ENCODE data around the gene PYGO1.

PYGO1 gene

DNA sequence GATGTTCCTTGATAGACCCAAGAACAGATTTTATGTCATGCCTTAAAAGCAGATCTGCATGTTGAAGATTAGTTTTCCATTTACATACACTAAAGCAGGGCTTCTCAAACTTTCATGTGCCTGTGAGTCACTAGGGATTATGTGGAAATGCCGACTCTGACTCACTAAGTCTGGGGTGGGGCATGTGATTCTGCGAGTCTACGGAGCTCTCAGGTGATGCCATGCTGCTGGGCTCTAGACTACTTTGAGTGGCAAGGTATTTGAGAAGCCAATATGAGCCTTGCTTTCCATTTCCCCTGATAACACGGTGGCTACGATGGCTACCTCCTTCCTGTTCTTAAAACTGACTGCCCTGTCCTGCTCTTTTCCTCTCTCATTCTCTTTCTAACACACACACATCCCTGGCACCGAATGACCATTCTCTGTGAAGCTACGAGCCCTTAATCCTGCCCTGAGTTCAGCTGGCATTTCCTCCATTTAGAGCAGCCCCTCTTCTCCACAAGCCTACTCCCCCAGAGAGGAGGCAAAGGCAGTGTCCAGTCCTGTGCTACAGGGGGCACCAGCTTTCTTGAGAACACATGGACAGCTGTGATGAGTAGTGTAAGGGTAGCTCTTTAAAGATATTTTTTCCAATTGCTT, 39.7 kb upstream of the PYGO1 start:
- peak overlapping the region; percentile 6; the same call in 1 of the 2 replicates for H3K4me3 ChIP-seq (ENCODE audit: low read length)
- peak; percentile 78 for DNase-seq (ENCODE audit: low read depth)

DNA sequence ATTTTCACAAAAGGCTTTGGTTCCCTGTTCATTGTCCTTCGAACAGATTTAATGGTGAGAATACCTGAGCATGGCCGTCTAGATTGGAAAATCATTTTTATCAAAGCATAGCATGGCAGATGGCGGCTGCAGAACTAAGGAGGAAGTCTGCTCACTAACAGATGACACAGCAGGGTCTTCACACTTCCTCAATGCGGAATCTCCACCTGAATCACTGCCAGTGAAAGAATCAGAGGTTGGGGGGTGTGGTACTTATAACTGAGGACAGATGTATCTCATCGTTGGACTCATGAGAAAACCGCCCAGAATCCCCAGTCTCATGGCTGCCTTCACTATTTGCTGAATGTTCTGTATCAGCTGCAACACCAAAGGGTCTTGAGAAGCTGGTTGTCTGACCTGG, 31.6 kb upstream of the PYGO1 start:
- no peak overlapping the region for H3K4me3 ChIP-seq (ENCODE audit: low read length)
- TF ChIP-seq, protein P1, sequence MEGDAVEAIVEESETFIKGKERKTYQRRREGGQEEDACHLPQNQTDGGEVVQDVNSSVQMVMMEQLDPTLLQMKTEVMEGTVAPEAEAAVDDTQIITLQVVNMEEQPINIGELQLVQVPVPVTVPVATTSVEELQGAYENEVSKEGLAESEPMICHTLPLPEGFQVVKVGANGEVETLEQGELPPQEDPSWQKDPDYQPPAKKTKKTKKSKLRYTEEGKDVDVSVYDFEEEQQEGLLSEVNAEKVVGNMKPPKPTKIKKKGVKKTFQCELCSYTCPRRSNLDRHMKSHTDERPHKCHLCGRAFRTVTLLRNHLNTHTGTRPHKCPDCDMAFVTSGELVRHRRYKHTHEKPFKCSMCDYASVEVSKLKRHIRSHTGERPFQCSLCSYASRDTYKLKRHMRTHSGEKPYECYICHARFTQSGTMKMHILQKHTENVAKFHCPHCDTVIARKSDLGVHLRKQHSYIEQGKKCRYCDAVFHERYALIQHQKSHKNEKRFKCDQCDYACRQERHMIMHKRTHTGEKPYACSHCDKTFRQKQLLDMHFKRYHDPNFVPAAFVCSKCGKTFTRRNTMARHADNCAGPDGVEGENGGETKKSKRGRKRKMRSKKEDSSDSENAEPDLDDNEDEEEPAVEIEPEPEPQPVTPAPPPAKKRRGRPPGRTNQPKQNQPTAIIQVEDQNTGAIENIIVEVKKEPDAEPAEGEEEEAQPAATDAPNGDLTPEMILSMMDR (conservative IDR thresholded peaks at IDR 0.05; ENCODE audit: low read length), result no peak
- DNase-seq (ENCODE audit: low read depth), result no peak

More for the DNA sequence above, 39.7 kb upstream of the PYGO1 start:
- TF ChIP-seq, protein P1 (conservative IDR thresholded peaks at IDR 0.05; ENCODE audit: low read length), result peak; percentile 11; the same call in 1 of the 2 replicates

DNA sequence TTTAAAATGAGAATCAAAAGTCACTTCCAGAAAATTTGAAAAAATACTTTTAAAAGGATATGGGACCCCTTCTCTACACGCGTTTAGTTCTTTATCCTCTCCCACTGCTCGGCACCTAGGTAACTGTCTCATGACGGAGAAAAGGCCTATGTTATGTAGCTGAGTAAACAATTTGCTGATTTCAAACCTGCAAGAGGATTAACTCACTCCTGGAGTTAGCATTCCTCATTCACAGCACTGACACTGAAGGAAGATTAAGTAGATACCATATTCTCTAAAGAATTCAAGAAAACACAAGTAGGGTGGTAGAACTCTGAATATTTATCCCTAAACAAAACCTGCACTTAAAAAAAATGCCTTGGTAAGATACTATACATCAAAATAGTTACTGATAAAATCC, 30.2 kb upstream of the PYGO1 start:
- DNase-seq (ENCODE audit: low read depth), result no peak
- no peak overlapping the region for H3K4me3 ChIP-seq (ENCODE audit: low read length)
- TF ChIP-seq, protein P1 (conservative IDR thresholded peaks at IDR 0.05; ENCODE audit: low read length), result no peak

DNA sequence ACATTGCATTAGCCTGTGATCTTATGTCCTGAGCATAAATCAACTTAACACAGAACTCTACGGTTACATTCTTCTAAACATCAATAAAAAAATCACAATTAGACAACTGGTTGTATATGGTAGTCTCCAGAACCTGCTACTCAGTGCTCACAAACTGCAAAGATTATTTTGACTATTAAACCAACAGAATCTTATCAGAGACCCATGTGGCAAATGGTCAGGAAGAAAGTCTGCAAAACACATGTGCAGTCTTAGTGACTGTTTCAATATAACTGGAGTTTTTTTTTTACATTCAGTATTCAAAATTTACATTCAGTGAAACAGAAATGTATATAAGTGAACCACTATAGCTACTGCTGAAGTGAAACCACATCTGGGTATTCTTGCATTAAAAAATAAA, 27.3 kb upstream of the PYGO1 start:
- DNase-seq (ENCODE audit: low read depth), result no peak
- TF ChIP-seq, protein P1 (conservative IDR thresholded peaks at IDR 0.05; ENCODE audit: low read length), result no peak
- H3K4me3 ChIP-seq (ENCODE audit: low read length), result no peak overlapping the region

DNA sequence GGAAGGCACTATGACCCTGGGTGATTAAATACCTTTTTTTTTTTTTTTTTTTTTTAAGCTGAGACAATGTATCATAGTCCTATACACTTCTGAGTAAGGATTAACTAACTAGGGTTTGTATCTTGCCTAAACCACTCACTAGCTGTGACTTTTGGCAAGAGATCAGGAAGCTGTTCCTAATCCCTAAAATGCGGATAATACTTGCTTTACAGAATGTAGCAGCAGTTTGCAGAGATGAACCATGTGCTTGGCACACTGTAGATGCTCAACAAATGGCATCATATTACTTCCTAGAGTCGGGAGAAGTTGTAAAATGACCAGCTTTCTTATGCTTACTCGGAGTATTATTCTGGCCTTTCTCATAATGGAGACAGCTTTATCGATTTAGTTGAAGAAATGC, 25.6 kb upstream of the PYGO1 start:
- TF ChIP-seq, protein P1 (conservative IDR thresholded peaks at IDR 0.05; ENCODE audit: low read length), result no peak
- no peak for DNase-seq (ENCODE audit: low read depth)
- no peak overlapping the region for H3K4me3 ChIP-seq (ENCODE audit: low read length)

DNA sequence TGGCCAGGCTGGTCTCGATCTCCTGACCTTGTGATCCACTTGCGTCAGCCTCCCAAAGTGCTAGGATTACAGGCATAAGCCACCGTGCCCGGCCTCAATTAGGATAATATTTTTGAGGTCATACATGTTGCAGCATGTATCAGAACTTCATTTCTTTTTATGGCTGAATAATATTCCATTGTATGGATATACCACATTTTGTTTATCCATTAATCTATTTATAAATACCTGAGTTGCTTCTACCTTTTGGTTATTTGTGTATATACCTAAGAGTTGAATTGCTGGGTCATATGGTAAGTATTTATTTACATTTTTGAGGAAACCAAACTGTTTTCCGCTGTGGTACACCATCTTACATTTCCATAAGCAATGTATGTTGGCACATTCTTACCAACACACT, 18.1 kb upstream of the PYGO1 start:
- no peak for DNase-seq (ENCODE audit: low read depth)
- no peak overlapping the region for H3K4me3 ChIP-seq (ENCODE audit: low read length)
- TF ChIP-seq, protein P1 (conservative IDR thresholded peaks at IDR 0.05; ENCODE audit: low read length), result no peak

DNA sequence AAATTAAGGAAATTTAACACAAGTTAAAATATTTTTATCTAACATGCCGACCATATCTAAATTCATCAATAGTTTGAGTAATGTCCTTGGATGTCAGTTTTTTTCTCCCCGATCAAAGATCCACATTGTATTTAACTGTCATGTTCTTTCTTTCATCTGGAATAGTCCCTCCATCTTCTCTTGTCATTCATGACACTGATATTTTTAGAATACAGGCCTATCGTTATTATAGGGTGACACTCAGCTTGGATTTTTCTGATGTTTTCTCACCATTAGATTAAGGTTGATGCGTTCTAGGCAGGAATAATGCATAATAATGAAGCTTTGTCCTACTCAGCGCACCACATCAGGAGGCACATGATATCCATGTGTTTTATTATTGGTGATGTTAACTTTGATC, 13.2 kb upstream of the PYGO1 start:
- DNase-seq (ENCODE audit: low read depth), result no peak
- TF ChIP-seq, protein P1 (conservative IDR thresholded peaks at IDR 0.05; ENCODE audit: low read length), result no peak
- H3K4me3 ChIP-seq (ENCODE audit: low read length), result no peak overlapping the region
